ENCODE data around the gene BLVRB.

Gene BLVRB

DNA sequence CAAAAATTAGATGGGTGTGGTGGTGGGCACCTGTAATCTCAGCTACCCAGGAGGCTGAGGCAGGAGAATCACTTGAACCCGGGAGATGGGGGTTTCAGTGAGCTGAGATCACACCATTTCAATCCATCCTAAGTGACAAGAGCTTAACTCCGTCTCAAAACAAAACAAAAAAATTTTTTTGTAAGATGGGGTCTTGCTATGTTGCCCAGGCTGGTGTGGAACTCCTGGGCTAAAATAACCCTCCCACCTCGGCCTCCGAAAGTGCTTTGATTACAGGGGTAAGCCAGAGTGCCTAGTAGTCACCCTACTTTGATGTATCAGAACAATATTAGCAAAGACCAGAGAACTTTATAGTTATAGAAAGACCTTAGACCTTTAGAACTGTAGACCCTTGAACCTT lies 9.2 kb upstream of the BLVRB start:
- Histone ChIP-seq H3K9ac (ENCODE audit: insufficient read length, low read depth) (no peak overlapping the region), H3K36me3 (ENCODE audit: insufficient read depth, insufficient read length, low read length) (no peaks in the 10 kb centered on the region), H3K27me3 (ENCODE audit: insufficient read depth, insufficient read length) (no peaks in the 10 kb centered on the region), H3K4me1 (ENCODE audit: insufficient read depth, insufficient read length) (no peaks in the 10 kb centered on the region), H3K4me3 (ENCODE audit: insufficient read length, low read depth) (no peak overlapping the region), H3K9me3 (ENCODE audit: insufficient read depth, low read length) (no peaks in the 10 kb centered on the region)
- TF ChIP-seq ZNF274 (IDR thresholded peaks at IDR 0.05; ENCODE audit: low read depth, low read length) (no peak), YY1 (IDR thresholded peaks at IDR 0.05; ENCODE audit: insufficient read depth, insufficient read length) (no peak), SUZ12 (IDR thresholded peaks at IDR 0.05; ENCODE audit: extremely low read depth, insufficient read depth, insufficient read length) (no peak)
- DNase-seq (ENCODE audit: low read depth, low spot score) = no peak

DNA sequence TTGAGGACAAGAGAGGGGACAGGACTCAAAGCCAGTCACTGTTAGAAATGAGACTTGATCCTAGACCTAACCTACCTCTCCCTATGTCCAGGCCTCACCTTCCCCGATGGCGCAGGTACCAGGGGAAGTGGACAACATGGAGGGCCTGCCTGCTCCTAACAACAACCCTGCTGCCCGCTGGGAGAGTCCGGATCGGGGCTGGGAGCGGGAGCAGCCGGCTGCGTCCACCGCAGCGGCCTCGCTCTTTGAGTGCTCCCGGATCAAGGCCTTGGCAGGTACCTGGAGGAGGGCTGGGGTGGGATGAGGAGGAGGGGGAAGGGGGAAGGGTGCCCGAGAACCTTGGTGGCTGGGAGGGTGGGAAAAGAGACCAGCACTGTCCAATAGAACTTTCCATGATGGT lies 7.0 kb upstream of the BLVRB start:
- no peaks in the 10 kb centered on the region for H3K9me3 ChIP-seq (ENCODE audit: insufficient read depth, low read length)
- peaks cover 14% of the 10 kb centered on the region for H3K27me3 ChIP-seq (ENCODE audit: insufficient read depth, insufficient read length)
- H3K9ac ChIP-seq (ENCODE audit: insufficient read length, low read depth) = no peak overlapping the region
- no peaks in the 10 kb centered on the region for H3K36me3 ChIP-seq (ENCODE audit: insufficient read depth, insufficient read length, low read length)
- DNase-seq (ENCODE audit: low read depth, low spot score) = no peak
- TF ChIP-seq YY1 (IDR thresholded peaks at IDR 0.05; ENCODE audit: insufficient read depth, insufficient read length) = no peak
- no peak for TF ChIP-seq SUZ12 (IDR thresholded peaks at IDR 0.05; ENCODE audit: extremely low read depth, insufficient read depth, insufficient read length)
- no peak for TF ChIP-seq ZNF274 (IDR thresholded peaks at IDR 0.05; ENCODE audit: low read depth, low read length)
- H3K4me3 ChIP-seq (ENCODE audit: insufficient read length, low read depth) = no peak overlapping the region
- H3K4me1 ChIP-seq (ENCODE audit: insufficient read depth, insufficient read length) = no peaks in the 10 kb centered on the region

DNA sequence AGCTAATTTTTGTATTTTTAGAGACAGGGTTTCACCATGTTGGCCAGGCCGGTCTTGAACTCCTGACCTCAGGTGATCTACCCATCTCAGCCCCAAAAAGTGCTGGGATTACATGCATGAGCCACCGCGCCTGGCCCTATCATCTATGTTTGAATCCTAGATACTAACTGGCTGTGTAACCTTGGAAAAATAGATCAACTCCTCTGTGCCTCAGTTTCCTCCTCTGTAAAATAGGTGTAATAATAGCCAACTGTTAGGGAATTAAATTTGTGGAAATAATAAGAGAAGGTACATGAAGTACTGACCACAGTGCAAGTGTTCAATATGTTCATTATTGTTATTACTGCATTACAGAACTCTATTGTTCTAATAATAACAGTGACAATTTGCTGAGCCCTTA lies 5.6 kb upstream of the BLVRB start:
- DNase-seq (ENCODE audit: low read depth, low spot score) = no peak
- H3K4me3 ChIP-seq (ENCODE audit: insufficient read length, low read depth) = no peak overlapping the region
- H3K9ac ChIP-seq (ENCODE audit: insufficient read length, low read depth) = no peak overlapping the region
- no peaks in the 10 kb centered on the region for H3K36me3 ChIP-seq (ENCODE audit: insufficient read depth, insufficient read length, low read length)
- peaks cover 27% of the 10 kb centered on the region for H3K27me3 ChIP-seq (ENCODE audit: insufficient read depth, insufficient read length)
- peaks cover 8% of the 10 kb centered on the region for H3K4me1 ChIP-seq (ENCODE audit: insufficient read depth, insufficient read length)
- TF ChIP-seq SUZ12 (IDR thresholded peaks at IDR 0.05; ENCODE audit: extremely low read depth, insufficient read depth, insufficient read length) = no peak
- H3K9me3 ChIP-seq (ENCODE audit: insufficient read depth, low read length) = no peaks in the 10 kb centered on the region

DNA sequence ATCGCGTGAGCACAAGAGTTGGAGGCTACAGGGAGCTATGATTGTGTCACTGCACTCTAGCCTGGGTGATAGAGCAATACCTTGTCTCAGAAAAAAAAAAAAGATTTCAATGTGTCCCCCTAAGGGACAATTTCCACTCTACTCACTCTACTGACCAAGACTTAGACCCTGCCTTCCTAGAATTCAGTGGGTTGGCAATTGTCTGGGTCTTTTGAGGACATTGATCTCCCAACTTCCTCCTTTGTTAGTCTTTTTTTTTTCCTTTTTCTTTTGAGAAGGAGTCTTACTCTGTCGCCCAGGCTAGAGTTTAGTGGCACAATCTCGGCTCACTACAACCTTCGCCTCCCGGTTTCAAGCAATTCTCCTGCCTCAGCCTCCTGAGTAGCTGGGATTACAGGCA lies 3.5 kb upstream of the BLVRB start:
- H3K9me3 ChIP-seq (ENCODE audit: insufficient read depth, low read length) = no peaks in the 10 kb centered on the region
- H3K9ac ChIP-seq (ENCODE audit: insufficient read length, low read depth) = no peak overlapping the region
- TF ChIP-seq ZNF274 (IDR thresholded peaks at IDR 0.05; ENCODE audit: low read depth, low read length) (no peak), SUZ12 (IDR thresholded peaks at IDR 0.05; ENCODE audit: extremely low read depth, insufficient read depth, insufficient read length) (no peak), YY1 (IDR thresholded peaks at IDR 0.05; ENCODE audit: insufficient read depth, insufficient read length) (no peak)
- no peaks in the 10 kb centered on the region for H3K36me3 ChIP-seq (ENCODE audit: insufficient read depth, insufficient read length, low read length)
- peaks cover 29% of the 10 kb centered on the region for H3K27me3 ChIP-seq (ENCODE audit: insufficient read depth, insufficient read length)
- H3K4me1 ChIP-seq (ENCODE audit: insufficient read depth, insufficient read length) = peaks cover 10% of the 10 kb centered on the region
- no peak overlapping the region for H3K4me3 ChIP-seq (ENCODE audit: insufficient read length, low read depth)
- DNase-seq (ENCODE audit: low read depth, low spot score) = no peak

DNA sequence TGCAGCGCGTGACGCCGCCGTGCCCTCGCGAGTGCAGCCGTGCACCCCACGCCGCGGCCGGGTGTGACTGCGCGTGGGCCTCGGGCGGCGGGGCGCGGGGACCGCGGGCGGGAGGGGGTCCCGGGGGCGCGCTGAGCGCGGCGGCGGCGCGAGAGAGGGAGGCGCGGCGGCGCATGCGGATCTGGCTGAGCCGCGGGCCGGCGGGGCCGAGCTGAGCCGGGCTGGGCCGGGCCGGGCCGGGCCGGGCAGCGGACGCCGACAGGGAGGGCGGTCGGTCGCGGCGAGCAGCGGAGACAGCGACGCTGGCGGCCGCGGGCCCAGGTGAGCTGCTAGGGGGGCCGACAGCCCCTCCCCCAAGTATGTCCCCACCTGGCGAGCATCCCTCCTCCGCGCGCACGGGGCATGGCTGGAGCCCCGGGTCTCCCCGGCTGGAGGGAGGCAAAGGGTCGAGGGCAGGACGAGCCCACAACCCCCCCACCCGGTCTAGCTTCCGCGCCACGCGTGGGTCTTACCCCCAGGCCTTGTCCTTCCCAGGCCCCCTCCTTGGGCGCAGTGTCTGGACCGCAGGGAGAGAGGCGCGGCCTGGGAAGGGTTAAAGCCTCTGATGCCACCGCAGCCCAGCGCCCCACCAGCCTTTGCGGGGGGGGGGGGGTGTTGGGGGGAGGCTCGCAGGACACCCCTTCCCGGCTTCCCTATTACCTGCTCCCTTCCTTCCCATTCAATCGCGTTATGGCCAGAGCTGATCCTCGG lies 1.6 kb upstream of the BLVRB start, which contains the start of gene SPTBN4:
SPTBN4 (plus strand) TSS at position 17 of the 750 bp plus-strand sequence. CDS start 5,621 bp downstream, outside the sequence.
- Histone ChIP-seq H3K9me3 (ENCODE audit: insufficient read depth, low read length) (no peaks in the 10 kb centered on the region), H3K36me3 (ENCODE audit: insufficient read depth, insufficient read length, low read length) (no peaks in the 10 kb centered on the region), H3K9ac (ENCODE audit: insufficient read length, low read depth) (peak within 1 kb of the TSS; percentile 64), H3K27me3 (ENCODE audit: insufficient read depth, insufficient read length) (peaks cover 29% of the 10 kb centered on the region), H3K4me1 (ENCODE audit: insufficient read depth, insufficient read length) (peaks cover 10% of the 10 kb centered on the region), H3K4me3 (ENCODE audit: insufficient read length, low read depth) (peak within 1 kb of the TSS; percentile 28)
- no peak for DNase-seq (ENCODE audit: low read depth, low spot score)
- TF ChIP-seq ZNF274 (IDR thresholded peaks at IDR 0.05; ENCODE audit: low read depth, low read length) = no peak
- no peak for TF ChIP-seq SUZ12 (IDR thresholded peaks at IDR 0.05; ENCODE audit: extremely low read depth, insufficient read depth, insufficient read length)
- no peak for TF ChIP-seq YY1 (IDR thresholded peaks at IDR 0.05; ENCODE audit: insufficient read depth, insufficient read length)

DNA sequence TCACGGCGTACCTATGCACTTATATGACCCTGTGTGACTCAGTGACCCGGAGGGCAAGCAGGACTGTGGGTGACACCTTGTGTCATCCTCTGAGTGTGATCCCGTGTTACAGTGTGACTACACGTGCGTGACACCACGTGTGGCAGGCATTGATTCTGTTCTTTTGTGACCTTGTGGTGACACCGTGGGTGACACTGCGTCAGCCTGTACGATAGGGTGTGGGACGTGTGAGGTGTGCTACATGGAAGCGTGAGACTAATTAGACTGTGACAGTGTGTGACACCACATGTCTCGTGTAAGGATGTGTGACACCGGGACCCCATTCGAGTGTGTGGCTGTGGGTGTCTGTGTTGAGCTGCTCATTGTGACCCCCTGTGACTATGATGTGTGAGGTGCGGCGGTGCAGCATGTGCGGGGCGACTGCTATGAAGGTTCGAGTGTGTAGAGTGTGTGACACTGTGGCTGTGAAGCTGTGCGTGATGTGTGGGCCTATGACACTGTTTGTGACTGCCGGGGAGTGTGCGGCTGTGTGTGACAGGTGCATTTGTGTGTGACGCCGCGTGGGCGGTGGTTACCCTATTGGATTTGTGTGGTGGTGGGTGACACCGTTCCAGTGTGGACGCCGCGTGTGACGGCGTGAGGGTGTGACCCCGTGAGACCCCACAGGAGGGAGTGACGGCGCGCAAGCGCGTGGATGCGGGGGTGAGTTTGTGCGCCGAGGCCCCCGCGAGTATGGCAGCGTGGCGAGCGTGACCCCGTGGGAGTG lies 857 bp upstream of the BLVRB start:
- H3K4me3 ChIP-seq (ENCODE audit: insufficient read length, low read depth) = peak overlapping the region; percentile 28
- H3K9me3 ChIP-seq (ENCODE audit: insufficient read depth, low read length) = no peaks in the 10 kb centered on the region
- peaks cover 10% of the 10 kb centered on the region for H3K4me1 ChIP-seq (ENCODE audit: insufficient read depth, insufficient read length)
- DNase-seq (ENCODE audit: low read depth, low spot score) = no peak
- peaks cover 29% of the 10 kb centered on the region for H3K27me3 ChIP-seq (ENCODE audit: insufficient read depth, insufficient read length)
- no peak for TF ChIP-seq ZNF274 (IDR thresholded peaks at IDR 0.05; ENCODE audit: low read depth, low read length)
- TF ChIP-seq SUZ12 (IDR thresholded peaks at IDR 0.05; ENCODE audit: extremely low read depth, insufficient read depth, insufficient read length) = no peak
- no peak for TF ChIP-seq YY1 (IDR thresholded peaks at IDR 0.05; ENCODE audit: insufficient read depth, insufficient read length)
- H3K36me3 ChIP-seq (ENCODE audit: insufficient read depth, insufficient read length, low read length) = no peaks in the 10 kb centered on the region
- H3K9ac ChIP-seq (ENCODE audit: insufficient read length, low read depth) = peak overlapping the region; percentile 64

DNA sequence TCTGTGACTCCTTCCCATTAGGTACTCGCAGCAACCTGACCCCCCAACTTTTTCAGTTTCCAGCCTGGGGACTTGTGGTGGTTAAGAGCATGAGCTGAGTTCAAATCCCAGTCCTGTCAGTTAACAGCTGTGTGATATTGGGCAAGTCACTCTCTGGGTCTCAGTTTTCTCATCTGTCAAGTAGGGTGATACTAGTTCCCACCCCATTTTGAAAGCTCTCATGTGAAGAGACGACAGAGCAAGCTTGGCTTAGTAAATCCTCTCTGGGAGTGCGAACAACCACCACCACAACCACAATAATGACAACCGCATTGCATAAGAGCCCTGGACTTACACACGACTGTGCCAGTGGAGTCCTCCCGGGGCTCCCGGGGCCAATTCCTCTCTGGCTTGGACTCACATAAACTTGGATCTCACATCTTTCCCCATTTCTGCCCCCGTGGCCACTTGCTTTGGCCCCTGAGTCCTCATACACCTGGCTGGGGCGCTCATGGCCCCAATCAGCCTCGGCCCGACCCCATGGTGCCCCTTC lies 454 bp downstream of the BLVRB start:
- Histone ChIP-seq H3K27me3 (ENCODE audit: insufficient read depth, insufficient read length) (peaks cover 29% of the 10 kb centered on the region), H3K4me1 (ENCODE audit: insufficient read depth, insufficient read length) (peaks cover 10% of the 10 kb centered on the region), H3K9ac (ENCODE audit: insufficient read length, low read depth) (peak overlapping the region; percentile 64), H3K36me3 (ENCODE audit: insufficient read depth, insufficient read length, low read length) (no peaks in the 10 kb centered on the region), H3K9me3 (ENCODE audit: insufficient read depth, low read length) (no peaks in the 10 kb centered on the region), H3K4me3 (ENCODE audit: insufficient read length, low read depth) (peak overlapping the region; percentile 62)
- TF ChIP-seq SUZ12 (IDR thresholded peaks at IDR 0.05; ENCODE audit: extremely low read depth, insufficient read depth, insufficient read length) (no peak), YY1 (IDR thresholded peaks at IDR 0.05; ENCODE audit: insufficient read depth, insufficient read length) (no peak), ZNF274 (IDR thresholded peaks at IDR 0.05; ENCODE audit: low read depth, low read length) (no peak)
- no peak for DNase-seq (ENCODE audit: low read depth, low spot score)

Measured in NT2/D1 (cell line).